Spleen (tissue), 11 donors: ENCODE results near the gene SOX9. TPM values are rescaled to one million over a fixed set of nuclear protein-coding genes. Genes with fewer than 3 reads are reported as not detected.
"Not testable (repeated sequence)": the region's sequence is repeated elsewhere in the genome, so short reads cannot be mapped to it uniquely, and the experiment has no call there.

Source experiments
- DNase-seq: peaks from one replicate; pipeline ENCODE4 v3.0.0-alpha.2; 2020
- H3K27ac ChIP-seq, 8 donors: fragments of 200-600 bp; sonication (generic) in 7 of 8; 1 replicate in 4 of 8; 2 replicates in 4 of 8; pipeline versions ENCODE4 v1.5.0 to v1.8.0; 2016 to 2021; ENCODE audit warnings: inconsistent platforms in 4 of 8, mild to moderate bottlenecking in 4 of 8, moderate library complexity in 1 of 8
- H3K27me3 ChIP-seq, 7 donors: fragments of 200-600 bp; sonication (generic) in 6 of 7; replicated peaks in 1 of 7; 1 replicate in 4 of 7; 2 replicates in 3 of 7; pipeline versions ENCODE4 v1.5.0 to v1.8.0; 2016 to 2021; ENCODE audit warnings: inconsistent platforms in 3 of 7, mild to moderate bottlenecking in 1 of 7
- H3K36me3 ChIP-seq, 6 donors: fragments of 200-600 bp; sonication (generic) in 5 of 6; 1 replicate in 4 of 6; 2 replicates in 2 of 6; pipeline versions ENCODE4 v1.5.0 to v1.8.0; 2016 to 2021; ENCODE audit warnings: inconsistent platforms in 2 of 6
- H3K4me1 ChIP-seq, 6 donors: fragments of 200-600 bp; sonication (generic) in 5 of 6; 1 replicate in 3 of 6; 2 replicates in 3 of 6; pipeline versions ENCODE4 v1.5.0 to v1.8.0; 2016 to 2021; ENCODE audit warnings: inconsistent platforms in 3 of 6
- H3K4me3 ChIP-seq, 8 donors: fragments of 200-600 bp; sonication (generic) in 7 of 8; 1 replicate in 4 of 8; 2 replicates in 4 of 8; pipeline versions ENCODE4 v1.5.0 to v1.8.0; 2016 to 2021; ENCODE audit warnings: inconsistent platforms in 4 of 8, mild to moderate bottlenecking in 4 of 8, moderate library complexity in 2 of 8
- H3K9me3 ChIP-seq, 8 donors: fragments of 200-600 bp; sonication (generic) in 7 of 8; 1 replicate in 4 of 8; 2 replicates in 4 of 8; pipeline versions ENCODE4 v1.5.0 to v1.8.0; 2016 to 2021; ENCODE audit warnings: inconsistent platforms in 4 of 8
- CTCF ChIP-seq, 11 experiments: fragments of 200-600 bp in 7 of 11; fragments of 450-650 bp in 4 of 11; sonication (generic) in 4 of 11; IDR thresholded peaks in 8 of 11; conservative IDR thresholded peaks in 3 of 11; 1 replicate in 7 of 11; 2 replicates in 4 of 11; pipeline versions ENCODE4 v1.4.0 to v1.8.0; 2016 to 2021; ENCODE audit warnings: antibody characterized with exemption in 11 of 11, inconsistent platforms in 4 of 11, mild to moderate bottlenecking in 1 of 11
- POLR2A ChIP-seq, 3 donors: fragments of 450-650 bp; IDR thresholded peaks; one replicate each; pipeline ENCODE4 v1.5.1; 2017; ENCODE audit warnings: antibody characterized with exemption in 3 of 3, mild to moderate bottlenecking in 1 of 3
- POLR2AphosphoS5 ChIP-seq, 3 donors: sonication (generic); formaldehyde crosslinking; IDR thresholded peaks; one replicate each; pipeline ENCODE4 v1.5.1; 2017; ENCODE audit warnings: antibody characterized with exemption in 3 of 3
- WGBS, 5 donors: extraction: QIAGEN DNeasy Blood & Tissue Kit in 3 of 5; methylation state at CpG; one replicate each; pipeline versions ENCODE4 v1.1.5 to v1.1.7; 2013 to 2018; 5-methylcytosine and 5-hydroxymethylcytosine counted together
- intact Hi-C: fragments of 100-400 bp; cut with DNase I; formaldehyde crosslinking; loops from one replicate; pipeline ENCODE4 v1.15.0; 2023; ENCODE audit warnings: low total_unique reads
- polyA plus RNA-seq, 3 donors: library from polyadenylated mRNA; stranded (reverse); fragments of 200-250 nt; gene quantifications; one replicate each; pipeline ENCODE4 v1.2.1, GENCODE V29; 2013
- total RNA-seq, 7 donors: library from RNA; depleted of rRNA in 3 of 7; stranded (reverse); fragments of >200 nt in 3 of 7; fragmentation: NEBNext Ultra II Directional in 4 of 7; extraction: Animal tissue kit (Norgen Biotek cat#: 25700) in 4 of 7; gene quantifications; one replicate each; pipeline versions ENCODE4 v1.1.0 to v1.2.1, GENCODE V29; 2016 to 2021
- donor health status: healthy with polysubstance abuse.
- donor health status: DM: no; HTN: no; CAD: no; lungs with moderate emphysema.
- donor health status: DM: no; HTN: no; CAD: no.
- donor health status: Bipolar disorder and iron deficiency.
- donor health status: healthy.
- donor health status: DM: no; HTN: no; CAD: no.
- donor health status: DM: yes; HTN: yes; CAD: no.

The SOX9 gene
- total and polyA plus RNA-seq, 10 donors, result 0.09 to 1.0 (median 0.38) TPM; not detected in 2

DNA sequence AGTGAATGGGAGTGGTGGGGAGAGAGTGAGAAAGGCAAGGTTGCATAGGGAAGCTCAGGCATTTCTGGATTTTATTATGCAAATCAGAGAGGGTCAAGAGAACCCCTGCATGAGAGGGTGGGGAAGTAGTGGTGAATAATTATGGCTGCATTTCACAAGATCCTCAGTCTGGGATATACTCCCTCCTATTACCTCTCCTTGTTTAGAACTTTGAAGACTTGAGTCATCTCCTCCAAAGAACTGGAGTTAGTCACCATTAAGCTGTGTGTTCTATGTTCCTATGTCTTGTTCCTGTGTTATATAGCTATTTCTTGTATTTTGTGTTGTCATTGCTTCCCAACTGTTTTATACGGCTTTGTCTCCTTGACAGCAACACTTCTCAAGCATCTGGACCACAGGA is 18.4 kb downstream of the SOX9 start:
- 75 to 90% (median 85%) methylated on average over 1 of the region's 1 CpG for WGBS, 5 donors
- peaks cover 0 to 7% (median 0%) of the 10 kb centered on the region in 7 donors for H3K27me3 ChIP-seq
- no peak for DNase-seq

GRCh38 chr17:72141336-72141735 is 20.5 kb downstream of the SOX9 start:
- no peak for DNase-seq
- TF ChIP-seq POLR2A (IDR thresholded peaks at IDR 0.05) (no peak), CTCF (IDR thresholded peaks at IDR 0.05 in 8 of 11, conservative IDR thresholded peaks at IDR 0.05 in 3 of 11) (no peak), POLR2AphosphoS5 (IDR thresholded peaks at IDR 0.05) (no peak)
- Histone ChIP-seq H3K36me3 (no peaks in the 10 kb centered on the region), H3K27me3 (peaks cover 0 to 4% (median 0%) of the 10 kb centered on the region in 7 donors), H3K9me3 (no peaks in the 10 kb centered on the region), H3K4me3 (no peak overlapping the region), H3K27ac (no peak overlapping the region), H3K4me1 (no peaks in the 10 kb centered on the region)
- intact Hi-C loops, result no loop called here
- WGBS, 5 donors, result 87 to 96% (median 89%) methylated on average over 7 of the region's 7 CpGs

More for the DNA sequence above, 18.4 kb downstream of the SOX9 start:
- Histone ChIP-seq H3K36me3 (no peaks in the 10 kb centered on the region), H3K27ac (no peak overlapping the region), H3K4me1 (no peaks in the 10 kb centered on the region), H3K4me3 (no peak overlapping the region), H3K9me3 (no peaks in the 10 kb centered on the region)
- TF ChIP-seq POLR2A (IDR thresholded peaks at IDR 0.05), result no peak
- intact Hi-C loops, result no loop called here

DNA sequence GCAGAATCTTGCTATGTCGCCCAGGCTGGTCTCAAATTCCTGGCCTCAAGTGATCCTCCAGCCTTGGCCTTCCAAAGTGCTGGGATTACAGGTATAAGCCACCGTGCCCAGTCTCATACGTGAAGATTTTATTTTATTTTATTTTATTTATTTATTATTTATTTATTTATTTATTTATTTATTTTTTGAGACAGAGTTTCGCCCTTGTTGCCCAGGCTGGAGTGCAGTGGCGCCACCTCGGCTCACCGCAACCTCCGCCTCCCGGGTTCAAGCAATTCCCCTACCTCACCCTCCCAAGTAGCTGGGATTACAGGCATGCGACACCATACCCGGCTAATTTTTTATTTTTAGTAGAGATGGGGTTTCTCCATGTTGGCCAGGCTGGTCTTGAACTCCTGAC is 21.3 kb downstream of the SOX9 start:
- H3K36me3 ChIP-seq, H3K27ac ChIP-seq, H3K9me3 ChIP-seq, intact Hi-C loops, H3K4me3 ChIP-seq, DNase-seq, H3K27me3 ChIP-seq, H3K4me1 ChIP-seq: not testable (repeated sequence)
- 89 to 96% (median 91%) methylated on average over 11 of the region's 11 CpGs for WGBS, 5 donors

DNA sequence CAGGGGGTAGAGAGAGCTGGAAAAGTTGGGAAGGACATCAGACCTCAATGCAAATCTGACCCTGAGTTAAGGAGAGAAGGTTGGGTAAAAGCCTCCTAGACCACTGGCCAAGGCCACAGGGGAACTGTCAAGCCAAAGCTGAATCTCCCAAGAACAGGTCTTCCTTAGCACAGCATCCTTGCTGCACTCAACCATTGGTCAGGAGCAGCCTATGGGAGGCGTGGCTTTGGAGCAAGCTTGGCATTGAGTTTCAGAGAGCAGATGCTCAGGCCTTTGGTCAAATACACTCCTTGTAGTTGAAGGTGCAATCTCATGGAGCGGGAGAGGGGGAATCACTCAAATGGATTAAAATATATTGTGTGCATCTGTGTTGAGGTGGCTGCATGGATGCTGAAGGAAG is 21.8 kb downstream of the SOX9 start:
- H3K4me3 ChIP-seq, result no peak overlapping the region
- TF ChIP-seq POLR2AphosphoS5 (IDR thresholded peaks at IDR 0.05), result no peak
- TF ChIP-seq CTCF (IDR thresholded peaks at IDR 0.05 in 8 of 11, conservative IDR thresholded peaks at IDR 0.05 in 3 of 11), result no peak
- no peak for TF ChIP-seq POLR2A (IDR thresholded peaks at IDR 0.05)
- no peaks in the 10 kb centered on the region for H3K36me3 ChIP-seq
- DNase-seq, result no peak
- no peaks in the 10 kb centered on the region for H3K4me1 ChIP-seq
- WGBS, 5 donors, result 79 to 96% (median 82%) methylated on average over 2 of the region's 2 CpGs
- H3K27me3 ChIP-seq, result peaks cover 0 to 4% (median 0%) of the 10 kb centered on the region in 7 donors
- no peak overlapping the region for H3K27ac ChIP-seq
- H3K9me3 ChIP-seq, result no peaks in the 10 kb centered on the region
- intact Hi-C loops, result no loop called here

DNA sequence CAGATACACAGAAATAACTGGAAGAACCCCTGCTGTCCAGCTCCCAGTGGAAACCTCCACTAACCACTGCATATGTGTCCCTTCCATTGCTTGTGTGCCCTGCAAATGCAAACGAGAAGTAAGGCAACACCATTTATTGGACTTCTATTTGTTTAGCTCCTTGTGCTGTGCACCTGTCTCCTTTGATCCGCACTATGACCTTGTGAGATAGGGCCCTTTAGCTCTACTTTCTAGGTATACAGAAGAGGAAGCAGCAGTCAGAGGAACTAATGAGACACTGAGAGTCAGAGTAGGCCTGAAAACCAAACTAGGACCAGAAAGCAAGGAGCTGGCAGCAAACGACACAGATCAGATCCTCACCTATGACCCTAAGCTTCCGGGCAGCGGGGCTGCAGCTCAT is 22.4 kb downstream of the SOX9 start:
- no peak for DNase-seq

More for the DNA sequence above, 22.4 kb downstream of the SOX9 start:
- WGBS, 5 donors, result 60 to 84% (median 78%) methylated on average over 5 of the region's 5 CpGs
- Histone ChIP-seq H3K4me1 (no peaks in the 10 kb centered on the region), H3K36me3 (no peaks in the 10 kb centered on the region), H3K27ac (no peak overlapping the region), H3K27me3 (peaks cover 0 to 4% (median 0%) of the 10 kb centered on the region in 7 donors), H3K9me3 (no peaks in the 10 kb centered on the region), H3K4me3 (no peak overlapping the region)
- intact Hi-C loops, result no loop called here
- TF ChIP-seq POLR2A (IDR thresholded peaks at IDR 0.05), result no peak
- TF ChIP-seq CTCF (IDR thresholded peaks at IDR 0.05 in 8 of 11, conservative IDR thresholded peaks at IDR 0.05 in 3 of 11), result no peak
- no peak for TF ChIP-seq POLR2AphosphoS5 (IDR thresholded peaks at IDR 0.05)
